ENCODE results near the gene PWWP2B. TPM values are rescaled to one million over a fixed set of nuclear protein-coding genes. Genes with fewer than 3 reads are reported as not detected.

Gene PWWP2B
- total RNA-seq, 1 experiment from 2014 or later = 19.3 TPM

GRCh38 chr10:132450825-132451505 is 54.0 kb downstream of the PWWP2B start:
- no peak for DNase-seq
- no peaks in the 10 kb centered on the region for H3K36me3 Mint-ChIP-seq (ENCODE audit: insufficient read depth, unreplicated experiment)
- intact Hi-C loops (cut with micrococcal nuclease; ENCODE audit: unreplicated experiment) = no loop called here
- Histone ChIP-seq H3K4me1 (peaks cover 56% of the 10 kb centered on the region), H3K27me3 (replicated peaks; ENCODE audit: control insufficient read depth, insufficient read depth, low read length) (no peaks in the 10 kb centered on the region), H3K4me3 (ENCODE audit: low read depth, low read length) (no peak overlapping the region), H3K9me3 (no peaks in the 10 kb centered on the region), H3K36me3 (ENCODE audit: control insufficient read depth, insufficient read depth, low read length) (no peaks in the 10 kb centered on the region)
- POLR2A ChIA-PET = no interaction called here
- peaks cover 7% of the 10 kb centered on the region for H3K4me1 Mint-ChIP-seq (ENCODE audit: low read depth, unreplicated experiment)
- H3K9me3 Mint-ChIP-seq (ENCODE audit: unreplicated experiment) = no peaks in the 10 kb centered on the region
- no peaks in the 10 kb centered on the region for H3K27me3 Mint-ChIP-seq (ENCODE audit: insufficient read depth, unreplicated experiment)
- BruUV-seq (replicated peaks) = no TSS peak
- CTCF ChIA-PET = no interaction called here
- no peak overlapping the region for H3K27ac Mint-ChIP-seq (ENCODE audit: unreplicated experiment)
- H3K4me3 Mint-ChIP-seq (ENCODE audit: unreplicated experiment) = no peak overlapping the region
- TF ChIP-seq, protein P1, sequence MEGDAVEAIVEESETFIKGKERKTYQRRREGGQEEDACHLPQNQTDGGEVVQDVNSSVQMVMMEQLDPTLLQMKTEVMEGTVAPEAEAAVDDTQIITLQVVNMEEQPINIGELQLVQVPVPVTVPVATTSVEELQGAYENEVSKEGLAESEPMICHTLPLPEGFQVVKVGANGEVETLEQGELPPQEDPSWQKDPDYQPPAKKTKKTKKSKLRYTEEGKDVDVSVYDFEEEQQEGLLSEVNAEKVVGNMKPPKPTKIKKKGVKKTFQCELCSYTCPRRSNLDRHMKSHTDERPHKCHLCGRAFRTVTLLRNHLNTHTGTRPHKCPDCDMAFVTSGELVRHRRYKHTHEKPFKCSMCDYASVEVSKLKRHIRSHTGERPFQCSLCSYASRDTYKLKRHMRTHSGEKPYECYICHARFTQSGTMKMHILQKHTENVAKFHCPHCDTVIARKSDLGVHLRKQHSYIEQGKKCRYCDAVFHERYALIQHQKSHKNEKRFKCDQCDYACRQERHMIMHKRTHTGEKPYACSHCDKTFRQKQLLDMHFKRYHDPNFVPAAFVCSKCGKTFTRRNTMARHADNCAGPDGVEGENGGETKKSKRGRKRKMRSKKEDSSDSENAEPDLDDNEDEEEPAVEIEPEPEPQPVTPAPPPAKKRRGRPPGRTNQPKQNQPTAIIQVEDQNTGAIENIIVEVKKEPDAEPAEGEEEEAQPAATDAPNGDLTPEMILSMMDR (IDR thresholded peaks at IDR 0.05; ENCODE audit: insufficient read depth in 1 of 2, low read depth in 1 of 2, low read length in 1 of 2, severe bottlenecking in 1 of 2, unreplicated experiment in 1 of 2) = no peak

GRCh38 chr10:132451506-132452215 is 54.7 kb downstream of the PWWP2B start:
- Histone ChIP-seq H3K4me3 (ENCODE audit: low read depth, low read length) (no peak overlapping the region), H3K36me3 (ENCODE audit: control insufficient read depth, insufficient read depth, low read length) (no peaks in the 10 kb centered on the region), H3K9me3 (no peaks in the 10 kb centered on the region), H3K4me1 (peaks cover 51% of the 10 kb centered on the region), H3K27me3 (replicated peaks; ENCODE audit: control insufficient read depth, insufficient read depth, low read length) (no peaks in the 10 kb centered on the region)
- no peaks in the 10 kb centered on the region for H3K9me3 Mint-ChIP-seq (ENCODE audit: unreplicated experiment)
- DNase-seq = no peak
- ChIA-PET CTCF (no interaction called here), POLR2A (no interaction called here)
- no peak overlapping the region for H3K4me3 Mint-ChIP-seq (ENCODE audit: unreplicated experiment)
- H3K4me1 Mint-ChIP-seq (ENCODE audit: low read depth, unreplicated experiment) = peaks cover 7% of the 10 kb centered on the region
- no peaks in the 10 kb centered on the region for H3K27me3 Mint-ChIP-seq (ENCODE audit: insufficient read depth, unreplicated experiment)
- no TSS peak for BruUV-seq (replicated peaks)
- H3K27ac Mint-ChIP-seq (ENCODE audit: unreplicated experiment) = no peak overlapping the region
- TF ChIP-seq, protein P1 (IDR thresholded peaks at IDR 0.05; ENCODE audit: insufficient read depth in 1 of 2, low read depth in 1 of 2, low read length in 1 of 2, severe bottlenecking in 1 of 2, unreplicated experiment in 1 of 2) = no peak
- intact Hi-C loops (cut with micrococcal nuclease; ENCODE audit: unreplicated experiment) = loop anchor here (2.0 kb wide), 3 partner anchors 55 to 229 kb away; partner anchors contain the start of gene PWWP2B
- no peaks in the 10 kb centered on the region for H3K36me3 Mint-ChIP-seq (ENCODE audit: insufficient read depth, unreplicated experiment)

GRCh38 chr10:132452216-132452650 is 55.2 kb downstream of the PWWP2B start:
- CTCF ChIA-PET = interaction anchor here (0.6 kb wide), 1 partner anchor 11 kb away, joined by 4 read pairs; no protein-coding TSS in a partner anchor
- no TSS peak for BruUV-seq (replicated peaks)
- POLR2A ChIA-PET = no interaction called here

More at GRCh38 chr10:132452216-132452650, 55.2 kb downstream of the PWWP2B start:
- no peak overlapping the region for H3K27ac Mint-ChIP-seq (ENCODE audit: unreplicated experiment)
- H3K9me3 ChIP-seq = no peaks in the 10 kb centered on the region
- no peaks in the 10 kb centered on the region for H3K27me3 ChIP-seq (replicated peaks; ENCODE audit: control insufficient read depth, insufficient read depth, low read length)
- H3K4me1 ChIP-seq = peaks cover 46% of the 10 kb centered on the region
- no peak overlapping the region for H3K4me3 Mint-ChIP-seq (ENCODE audit: unreplicated experiment)
- no peaks in the 10 kb centered on the region for H3K9me3 Mint-ChIP-seq (ENCODE audit: unreplicated experiment)
- peaks cover 7% of the 10 kb centered on the region for H3K4me1 Mint-ChIP-seq (ENCODE audit: low read depth, unreplicated experiment)
- H3K36me3 Mint-ChIP-seq (ENCODE audit: insufficient read depth, unreplicated experiment) = no peaks in the 10 kb centered on the region
- intact Hi-C loops (cut with micrococcal nuclease; ENCODE audit: unreplicated experiment) = loop anchor here (2.0 kb wide), 3 partner anchors 55 to 229 kb away; partner anchors contain the start of gene PWWP2B
- no peaks in the 10 kb centered on the region for H3K27me3 Mint-ChIP-seq (ENCODE audit: insufficient read depth, unreplicated experiment)
- TF ChIP-seq, protein P1 (IDR thresholded peaks at IDR 0.05; ENCODE audit: insufficient read depth in 1 of 2, low read depth in 1 of 2, low read length in 1 of 2, severe bottlenecking in 1 of 2, unreplicated experiment in 1 of 2) = peak in 1 of 2 experiments; percentile 23
- DNase-seq = peak in 1 of 2 experiments; percentile 39
- H3K36me3 ChIP-seq (ENCODE audit: control insufficient read depth, insufficient read depth, low read length) = no peaks in the 10 kb centered on the region
- H3K4me3 ChIP-seq (ENCODE audit: low read depth, low read length) = no peak overlapping the region
